Measurements from ENCODE around the gene MED23. TPM values are rescaled to one million over a fixed set of nuclear protein-coding genes. Genes with fewer than 3 reads are reported as not detected.
"Not testable (repeated sequence)": the region's sequence is repeated elsewhere in the genome, so short reads cannot be mapped to it uniquely, and the experiment has no call there.

Gene MED23
- polyA plus RNA-seq, 3 donors from 2014 or later: 5.9 to 18.0 (median 9.5) TPM

- no peak for DNase-seq
- H3K9me3 Mint-ChIP-seq: no peaks in the 10 kb centered on the region
- H3K27ac Mint-ChIP-seq: no peak overlapping the region
- no peak overlapping the region for H3K4me3 Mint-ChIP-seq
- no peaks in the 10 kb centered on the region for H3K36me3 Mint-ChIP-seq
- peaks cover 2 to 10% (median 2%) of the 10 kb centered on the region in 3 donors for H3K27me3 Mint-ChIP-seq (ENCODE audit: low read depth in 3 of 3)
- H3K4me1 Mint-ChIP-seq: no peaks in the 10 kb centered on the region
These were observed 79.6 kb downstream of the MED23 start for GRCh38 chr6:131548441-131548840.

- no peak for DNase-seq
- H3K9me3 Mint-ChIP-seq: no peaks in the 10 kb centered on the region
- H3K4me3 Mint-ChIP-seq: no peak overlapping the region
- H3K36me3 Mint-ChIP-seq: no peaks in the 10 kb centered on the region
- H3K27me3 Mint-ChIP-seq (ENCODE audit: low read depth in 3 of 3): peaks cover 2 to 10% (median 5%) of the 10 kb centered on the region in 3 donors
- no peak overlapping the region for H3K27ac Mint-ChIP-seq
- H3K4me1 Mint-ChIP-seq: no peaks in the 10 kb centered on the region
These were observed 80.6 kb downstream of the MED23 start for GRCh38 chr6:131547488-131547887.

GRCh38 chr6:131545317-131545716 is 82.7 kb downstream of the MED23 start:
- H3K27ac Mint-ChIP-seq: no peak overlapping the region
- H3K4me1 Mint-ChIP-seq: no peaks in the 10 kb centered on the region
- no peaks in the 10 kb centered on the region for H3K36me3 Mint-ChIP-seq
- H3K4me3 Mint-ChIP-seq: no peak overlapping the region
- peaks cover 8 to 11% (median 10%) of the 10 kb centered on the region in 3 donors for H3K27me3 Mint-ChIP-seq (ENCODE audit: low read depth in 3 of 3)
- no peaks in the 10 kb centered on the region for H3K9me3 Mint-ChIP-seq
- DNase-seq: no peak

- DNase-seq, H3K4me3 Mint-ChIP-seq, H3K4me1 Mint-ChIP-seq: not testable (repeated sequence)
These were observed 89.4 kb downstream of the MED23 start for GRCh38 chr6:131538615-131539014.

GRCh38 chr6:131532580-131533039 is 95.4 kb downstream of the MED23 start:
- Mint-ChIP-seq H3K4me3 (no peak overlapping the region), H3K9me3 (no peaks in the 10 kb centered on the region), H3K4me1 (peaks cover 8 to 27% of the 10 kb centered on the region in 2 donors), H3K36me3 (no peaks in the 10 kb centered on the region), H3K27me3 (ENCODE audit: low read depth in 3 of 3) (peaks cover 3 to 9% (median 4%) of the 10 kb centered on the region in 3 donors), H3K27ac (peak overlapping the region in 3 of 6 donors; percentile 36 to 45 (median 38))
- DNase-seq: no peak

More at GRCh38 chr6:131538615-131539014, 89.4 kb downstream of the MED23 start:
- not testable (repeated sequence) for H3K27ac Mint-ChIP-seq, H3K9me3 Mint-ChIP-seq, H3K36me3 Mint-ChIP-seq
- H3K27me3 Mint-ChIP-seq (ENCODE audit: low read depth in 3 of 3): peaks cover 3 to 13% (median 9%) of the 10 kb centered on the region in 3 donors

- not testable (repeated sequence) for H3K36me3 Mint-ChIP-seq; H3K9me3 Mint-ChIP-seq; H3K4me3 Mint-ChIP-seq; H3K27me3 Mint-ChIP-seq (ENCODE audit: low read depth in 3 of 3); DNase-seq; H3K27ac Mint-ChIP-seq
- H3K4me1 Mint-ChIP-seq: peaks cover 10 to 27% of the 10 kb centered on the region in 2 donors
These were observed 96.4 kb downstream of the MED23 start for GRCh38 chr6:131531681-131532080.

- H3K27ac Mint-ChIP-seq: peak overlapping the region in 1 of 6 donors; percentile 28
- peaks cover 10 to 27% of the 10 kb centered on the region in 2 donors for H3K4me1 Mint-ChIP-seq
- not testable (repeated sequence) for H3K27me3 Mint-ChIP-seq (ENCODE audit: low read depth in 3 of 3); DNase-seq; H3K9me3 Mint-ChIP-seq; H3K36me3 Mint-ChIP-seq; H3K4me3 Mint-ChIP-seq
These were observed 97.1 kb downstream of the MED23 start for GRCh38 chr6:131530936-131531335.

- Mint-ChIP-seq H3K27ac (peak overlapping the region; percentile 83 to 97 (median 91)), H3K36me3 (no peaks in the 10 kb centered on the region), H3K9me3 (no peaks in the 10 kb centered on the region), H3K4me3 (peak overlapping the region; percentile 65 to 78 (median 72)), H3K4me1 (peaks cover 22 to 26% of the 10 kb centered on the region in 2 donors), H3K27me3 (ENCODE audit: low read depth in 3 of 3) (peaks cover 3 to 8% (median 7%) of the 10 kb centered on the region in 3 donors)
- peak; percentile 71 to 82 (median 77) for DNase-seq
These were observed 103.2 kb downstream of the MED23 start for GRCh38 chr6:131524695-131525336.

GRCh38 chr6:131523988-131524673 is 103.9 kb downstream of the MED23 start:
- H3K27ac Mint-ChIP-seq: peak overlapping the region; percentile 83 to 97 (median 91)
- H3K9me3 Mint-ChIP-seq: no peaks in the 10 kb centered on the region
- H3K27me3 Mint-ChIP-seq (ENCODE audit: low read depth in 3 of 3): peaks cover 3 to 8% (median 5%) of the 10 kb centered on the region in 3 donors
- DNase-seq: no peak
- H3K36me3 Mint-ChIP-seq: no peaks in the 10 kb centered on the region
- H3K4me1 Mint-ChIP-seq: peaks cover 28 to 32% of the 10 kb centered on the region in 2 donors
- H3K4me3 Mint-ChIP-seq: peak overlapping the region; percentile 65 to 78 (median 72)

Other genes with a start within 250 kb of the MED23 start
- gene ARG1, start 55.0 kb downstream of the MED23 start, polyA plus RNA-seq: not detected
- gene ENPP3, start 9.1 kb upstream of the MED23 start, polyA plus RNA-seq: 1 to 10 TPM in 1 of 3 donors, under 1 TPM in 2; 0.21 to 4.1 (median 0.25) TPM
- not detected for gene OR2A4, start 73.2 kb upstream of the MED23 start, polyA plus RNA-seq
- not detected for gene CTAGE9, start 82.8 kb upstream of the MED23 start, polyA plus RNA-seq
- gene ENPP1, start 179.8 kb upstream of the MED23 start, polyA plus RNA-seq: 1 to 10 TPM in 2 of 3 donors, under 1 TPM in 1; 0.29 to 2.5 (median 1.3) TPM

Data from immature natural killer cell (primary cell).